ENCODE data around the gene LDAH.

GRCh38 chr2:20723543-20723942 is 99.4 kb downstream of the LDAH start:
- TF ChIP-seq CTCF (IDR thresholded peaks at IDR 0.05) (no peak), POLR2AphosphoS5 (IDR thresholded peaks at IDR 0.05) (no peak)

All from sigmoid colon (tissue), 4 donors.